NCI-H1436 (cell line): ENCODE results near the gene STOML2.
A peak's percentile ranks its signal among the peaks of the same experiment; 100 is the strongest.
"Not testable (repeated sequence)": the region's sequence is repeated elsewhere in the genome, so short reads cannot be mapped to it uniquely, and the experiment has no call there.

ENCODE experiments used
- DNase-seq: peaks from one replicate; lab custom pipeline; 2025; lab: John Stamatoyannopoulos, UW

Gene STOML2

GRCh38 chr9:35102769-35103659 is at the start of gene STOML2:
STOML2 (minus strand) TSS chr9:35103131; CDS start chr9:35103094, 37 bp downstream.
- DNase-seq = peak; percentile 94

- DNase-seq = not testable (repeated sequence)
Measured at GRCh38 chr9:35147941-35148563, 45.1 kb upstream of the STOML2 start.

GRCh38 chr9:35142037-35142436 is 39.1 kb upstream of the STOML2 start:
- no peak for DNase-seq

- no peak for DNase-seq
Measured at GRCh38 chr9:35140093-35140492, 37.2 kb upstream of the STOML2 start.

- no peak for DNase-seq
Measured at GRCh38 chr9:35136866-35137265, 33.9 kb upstream of the STOML2 start.

GRCh38 chr9:35135988-35136387 is 33.1 kb upstream of the STOML2 start:
- DNase-seq = no peak

- DNase-seq = no peak
Measured at GRCh38 chr9:35134920-35135319, 32.0 kb upstream of the STOML2 start.

- peak; percentile 88 for DNase-seq
Measured at GRCh38 chr9:35116898-35117551, 14.1 kb upstream of the STOML2 start.

GRCh38 chr9:35116539-35116897 is 13.6 kb upstream of the STOML2 start:
- DNase-seq = no peak

- peak; percentile 89 for DNase-seq
Measured at GRCh38 chr9:35115680-35116538, 13.0 kb upstream of the STOML2 start, which contains the start of gene ATOSB. ATOSB (minus strand) TSS chr9:35115862; CDS start chr9:35108274, 7,588 bp downstream.

GRCh38 chr9:35114840-35115628 is 12.1 kb upstream of the STOML2 start:
- no peak for DNase-seq

- DNase-seq = peak; percentile 87
Measured at GRCh38 chr9:35114113-35114839, 11.3 kb upstream of the STOML2 start.

- DNase-seq = no peak
Measured at GRCh38 chr9:35112257-35113020, 9.5 kb upstream of the STOML2 start.

- DNase-seq = peak; percentile 98
Measured at GRCh38 chr9:35111001-35111933, 8.3 kb upstream of the STOML2 start.

- DNase-seq = no peak
Measured at GRCh38 chr9:35110327-35110761, 7.4 kb upstream of the STOML2 start.

- DNase-seq = no peak
Measured at GRCh38 chr9:35108946-35109575, 6.1 kb upstream of the STOML2 start.

GRCh38 chr9:35108461-35108860 is 5.5 kb upstream of the STOML2 start:
- DNase-seq = no peak
